Right lobe of liver (tissue), 4 donors: Measurements from ENCODE around the gene SYT1.

ENCODE experiments used
- CTCF ChIP-seq, 4 donors: fragments of 200-600 bp in 3 of 4; fragments of 450-650 bp in 1 of 4; IDR thresholded peaks; one replicate each; pipeline versions ENCODE4 v1.5.1 to v1.8.0; 2016 to 2022; ENCODE audit warnings: antibody characterized with exemption in 4 of 4, mild to moderate bottlenecking in 2 of 4
- POLR2A ChIP-seq: fragments of 450-650 bp; IDR thresholded peaks from one replicate; pipeline ENCODE4 v1.6.1; 2017; ENCODE audit warnings: antibody characterized with exemption, mild to moderate bottlenecking
- donor health status: DM: no; HTN: no; CAD: no.
- donor health status: DM: no; HTN: no; CAD: no.
- donor health status: DM: no; HTN: yes; CAD: no.

- no peak for TF ChIP-seq CTCF (IDR thresholded peaks at IDR 0.05)
- TF ChIP-seq POLR2A: no peak
Observed at GRCh38 chr12:78918268-78918667, 53.7 kb downstream of the SYT1 start.
